Measurements from ENCODE around the gene FRMD8. TPM values are rescaled to one million over a fixed set of nuclear protein-coding genes. Genes with fewer than 3 reads are reported as not detected.

Gene FRMD8
- polyA plus RNA-seq, 12 donors: 7.2 to 18.0 (median 9.8) TPM; not detected in 1

DNA sequence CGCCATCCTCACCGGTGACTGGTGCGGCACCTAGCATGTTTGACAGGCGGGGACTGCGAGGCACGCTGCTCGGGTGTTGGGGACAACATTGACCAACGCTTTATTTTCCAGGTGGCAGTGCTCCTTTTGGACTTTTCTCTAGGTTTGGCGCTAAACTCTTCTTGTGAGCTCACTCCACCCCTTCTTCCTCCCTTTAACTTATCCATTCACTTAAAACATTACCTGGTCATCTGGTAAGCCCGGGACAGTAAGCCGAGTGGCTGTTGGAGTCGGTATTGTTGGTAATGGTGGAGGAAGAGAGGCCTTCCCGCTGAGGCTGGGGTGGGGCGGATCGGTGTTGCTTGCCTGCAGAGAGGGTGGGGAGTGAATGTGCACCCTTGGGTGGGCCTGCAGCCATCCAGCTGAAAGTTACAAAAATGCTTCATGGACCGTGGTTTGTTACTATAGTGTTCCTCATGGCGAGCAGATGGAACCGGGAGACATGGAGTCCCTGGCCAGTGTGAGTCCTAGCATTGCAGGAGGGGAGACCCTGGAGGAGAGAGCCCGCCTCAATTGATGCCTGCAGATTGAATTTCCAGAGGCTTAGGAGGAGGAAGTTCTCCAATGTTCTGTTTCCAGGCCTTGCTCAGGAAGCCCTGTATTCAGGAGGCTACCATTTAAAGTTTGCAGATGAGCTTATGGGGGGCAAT, 37.2 kb downstream of the FRMD8 start:
- DNase-seq: no peak

- no peak for DNase-seq
Observed at GRCh38 chr11:65424205-65425104, 38.0 kb downstream of the FRMD8 start.

GRCh38 chr11:65425105-65425970, 38.9 kb downstream of the FRMD8 start:
- DNase-seq: no peak

DNA sequence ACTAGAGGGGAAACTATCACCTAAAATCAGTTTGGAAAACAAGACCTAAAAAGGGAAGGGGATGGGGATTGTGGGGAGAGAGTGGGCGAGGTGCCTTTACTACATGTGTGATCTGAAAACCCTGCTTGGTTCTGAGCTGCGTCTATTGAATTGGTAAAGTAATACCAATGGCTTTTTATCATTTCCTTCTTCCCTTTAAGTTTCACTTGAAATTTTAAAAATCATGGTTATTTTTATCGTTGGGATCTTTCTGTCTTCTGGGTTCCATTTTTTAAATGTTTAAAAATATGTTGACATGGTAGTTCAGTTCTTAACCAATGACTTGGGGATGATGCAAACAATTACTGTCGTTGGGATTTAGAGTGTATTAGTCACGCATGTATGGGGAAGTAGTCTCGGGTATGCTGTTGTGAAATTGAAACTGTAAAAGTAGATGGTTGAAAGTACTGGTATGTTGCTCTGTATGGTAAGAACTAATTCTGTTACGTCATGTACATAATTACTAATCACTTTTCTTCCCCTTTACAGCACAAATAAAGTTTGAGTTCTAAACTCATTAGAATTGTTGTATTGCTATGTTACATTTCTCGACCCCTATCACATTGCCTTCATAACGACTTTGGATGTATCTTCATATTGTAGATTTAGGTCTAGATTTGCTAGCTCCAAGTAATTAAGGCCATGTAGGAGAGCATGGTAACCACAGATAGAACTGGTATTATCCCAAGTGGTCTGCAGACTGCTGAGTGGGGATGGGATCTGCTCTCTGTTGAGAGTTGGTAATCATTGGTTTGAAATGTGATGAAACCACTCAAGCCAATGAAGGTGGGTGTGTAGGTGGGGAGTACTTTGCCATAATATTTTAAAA, 39.8 kb downstream of the FRMD8 start:
- DNase-seq: no peak

- DNase-seq: no peak
Observed at GRCh38 chr11:65426839-65427690, 40.6 kb downstream of the FRMD8 start.

DNA sequence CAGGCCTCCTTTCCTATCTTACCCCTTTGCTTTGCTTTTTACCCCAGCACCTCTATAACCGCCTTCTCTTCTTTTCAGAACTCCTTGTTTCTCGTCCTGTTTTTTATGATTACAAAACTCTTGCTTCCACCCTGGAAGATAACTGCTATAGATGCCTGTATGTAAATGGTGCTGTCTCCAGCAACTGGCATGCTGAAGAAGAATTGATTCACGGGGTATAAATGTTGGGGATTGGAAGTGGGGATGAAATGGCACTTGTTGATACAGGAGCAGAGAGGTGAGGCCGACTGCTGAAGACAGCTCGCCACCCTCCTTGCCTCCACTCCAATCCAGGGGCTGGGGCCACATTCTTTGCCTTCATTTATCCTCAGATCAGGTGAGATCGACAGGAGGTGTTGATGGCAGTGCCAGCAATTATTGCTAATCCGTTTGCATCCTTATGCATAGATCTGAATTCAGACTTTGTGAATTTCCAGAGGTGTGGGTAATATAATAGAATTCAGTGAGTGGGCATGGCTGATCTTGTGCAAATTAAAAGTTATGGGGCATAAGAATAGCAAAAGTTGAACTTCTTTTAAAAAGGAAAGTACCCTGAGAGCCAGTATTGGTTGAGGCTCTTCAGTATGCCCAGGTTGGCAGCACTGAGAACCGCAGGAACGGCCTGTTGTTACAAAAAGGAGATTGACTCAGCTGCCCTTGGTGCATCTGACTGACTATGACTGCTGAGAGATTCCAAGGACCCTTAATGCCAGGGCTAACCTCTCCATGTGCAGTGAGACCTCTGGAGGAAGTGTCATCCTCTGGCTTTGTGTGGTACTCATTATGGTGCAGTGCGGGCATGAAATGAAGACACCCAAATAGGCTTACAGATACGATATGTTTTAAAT, 41.5 kb downstream of the FRMD8 start:
- DNase-seq: no peak

DNA sequence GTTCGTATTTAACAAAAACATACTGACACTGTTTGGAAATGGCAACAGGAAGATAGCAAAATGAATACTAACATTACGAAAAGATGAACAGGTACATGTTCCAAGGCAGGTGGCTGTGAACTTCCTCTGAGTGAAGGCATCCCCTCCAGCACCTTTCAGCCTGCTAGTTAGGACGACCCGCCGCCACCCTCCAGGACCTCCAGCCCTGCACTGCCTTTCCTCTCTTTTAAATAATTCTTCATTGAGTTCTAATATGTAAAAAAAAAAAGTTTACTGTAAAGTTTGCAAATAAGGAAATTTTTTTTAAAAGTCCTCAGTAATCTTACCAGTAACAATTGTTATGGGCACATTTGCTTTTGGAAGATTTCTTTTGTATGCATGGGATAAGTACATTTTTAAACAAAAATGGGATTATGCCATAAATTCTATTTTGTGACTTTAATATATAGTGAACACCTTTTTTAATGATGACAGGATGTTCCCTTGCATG, 42.2 kb downstream of the FRMD8 start:
- DNase-seq: no peak

- DNase-seq: no peak
Observed at GRCh38 chr11:65429068-65429681, 42.7 kb downstream of the FRMD8 start.

DNA sequence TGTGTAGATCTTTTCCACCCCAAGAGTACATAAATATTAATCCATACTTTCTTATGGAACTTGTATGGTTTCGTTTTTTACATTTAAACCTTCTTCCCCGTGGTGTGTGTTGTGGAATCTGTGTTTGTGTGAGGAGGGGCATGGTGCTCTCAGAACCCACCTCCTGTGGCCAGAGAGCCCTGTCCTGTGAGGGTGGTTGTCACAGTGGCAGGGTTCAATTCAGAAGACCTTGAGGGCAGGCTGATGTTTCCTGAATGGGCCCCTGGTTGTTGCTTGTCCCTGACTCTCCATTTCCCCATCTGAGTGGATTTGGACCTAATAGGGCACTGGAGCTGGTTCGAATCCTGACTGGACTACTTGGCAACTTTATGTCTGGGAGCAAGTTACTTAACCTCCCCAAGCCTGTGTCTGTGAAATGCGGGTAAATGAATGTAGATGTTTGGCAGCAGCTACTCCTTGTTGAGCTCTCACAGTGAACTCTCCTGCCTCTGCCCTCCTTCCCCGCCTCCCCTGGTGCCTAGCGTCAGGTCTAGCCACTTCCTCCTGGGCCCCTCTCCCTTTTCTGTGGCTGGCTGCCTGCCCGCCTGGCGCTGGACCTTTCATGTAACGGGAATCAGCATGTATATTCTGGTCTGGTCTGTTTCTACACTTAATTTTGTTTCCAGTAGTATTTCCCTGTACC, 43.4 kb downstream of the FRMD8 start:
- DNase-seq: no peak

GRCh38 chr11:65430406-65431217, 44.2 kb downstream of the FRMD8 start:
- no peak for DNase-seq

DNA sequence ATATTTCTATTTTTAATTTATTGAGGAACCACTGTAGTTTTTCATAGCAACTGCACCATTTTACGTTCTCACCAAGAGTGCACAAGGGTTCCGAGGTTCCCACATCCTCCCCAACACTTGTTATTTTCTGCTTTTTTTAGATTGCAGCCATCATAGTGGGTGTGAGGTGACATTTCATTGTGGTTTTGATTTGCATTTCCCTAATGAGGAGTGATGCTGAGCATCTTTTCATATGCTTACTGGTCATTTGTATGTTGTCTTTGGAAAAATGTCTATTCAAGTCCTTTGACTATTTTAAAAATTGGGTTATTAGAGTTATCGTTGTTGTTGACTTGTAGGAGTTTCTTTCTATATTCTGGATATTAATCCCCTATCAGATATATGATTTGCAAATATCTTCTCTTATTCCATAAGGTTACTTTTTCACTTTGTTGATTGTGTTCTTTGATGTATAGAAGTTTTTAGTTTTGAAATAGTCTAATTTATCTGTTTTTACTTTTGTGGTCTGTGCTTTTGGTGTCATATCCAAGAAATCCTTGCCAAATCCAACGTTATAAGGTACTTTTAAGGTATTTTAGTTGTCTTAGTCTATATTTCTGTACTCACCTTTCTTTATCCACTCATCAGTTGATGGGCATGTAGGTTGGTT, 45.1 kb downstream of the FRMD8 start:
- DNase-seq: no peak

DNA sequence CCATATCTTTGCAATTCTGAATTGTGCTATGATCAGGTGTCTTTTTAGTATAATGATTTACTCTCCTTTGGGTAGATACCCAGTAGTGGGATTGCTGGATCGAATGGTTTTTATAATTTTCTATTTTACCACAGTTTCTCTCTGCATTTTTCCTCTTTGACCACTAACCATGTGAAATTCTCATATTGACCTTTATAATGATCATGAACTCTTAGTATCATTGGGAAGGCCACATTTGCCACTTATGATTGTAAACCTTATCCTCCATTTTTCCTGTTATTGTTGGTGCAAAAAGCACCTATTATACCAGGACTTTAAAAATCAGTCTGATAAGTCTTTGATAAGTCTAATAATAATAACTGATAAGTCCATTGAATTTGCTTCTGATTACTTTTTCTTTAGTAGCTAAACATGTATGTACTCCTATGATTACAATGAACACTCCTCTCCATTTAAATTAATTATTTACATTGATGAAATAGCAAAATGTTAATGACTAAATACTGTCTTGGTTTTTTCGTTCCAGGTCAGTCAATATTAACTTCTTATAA, 45.7 kb downstream of the FRMD8 start:
- no peak for DNase-seq

DNA sequence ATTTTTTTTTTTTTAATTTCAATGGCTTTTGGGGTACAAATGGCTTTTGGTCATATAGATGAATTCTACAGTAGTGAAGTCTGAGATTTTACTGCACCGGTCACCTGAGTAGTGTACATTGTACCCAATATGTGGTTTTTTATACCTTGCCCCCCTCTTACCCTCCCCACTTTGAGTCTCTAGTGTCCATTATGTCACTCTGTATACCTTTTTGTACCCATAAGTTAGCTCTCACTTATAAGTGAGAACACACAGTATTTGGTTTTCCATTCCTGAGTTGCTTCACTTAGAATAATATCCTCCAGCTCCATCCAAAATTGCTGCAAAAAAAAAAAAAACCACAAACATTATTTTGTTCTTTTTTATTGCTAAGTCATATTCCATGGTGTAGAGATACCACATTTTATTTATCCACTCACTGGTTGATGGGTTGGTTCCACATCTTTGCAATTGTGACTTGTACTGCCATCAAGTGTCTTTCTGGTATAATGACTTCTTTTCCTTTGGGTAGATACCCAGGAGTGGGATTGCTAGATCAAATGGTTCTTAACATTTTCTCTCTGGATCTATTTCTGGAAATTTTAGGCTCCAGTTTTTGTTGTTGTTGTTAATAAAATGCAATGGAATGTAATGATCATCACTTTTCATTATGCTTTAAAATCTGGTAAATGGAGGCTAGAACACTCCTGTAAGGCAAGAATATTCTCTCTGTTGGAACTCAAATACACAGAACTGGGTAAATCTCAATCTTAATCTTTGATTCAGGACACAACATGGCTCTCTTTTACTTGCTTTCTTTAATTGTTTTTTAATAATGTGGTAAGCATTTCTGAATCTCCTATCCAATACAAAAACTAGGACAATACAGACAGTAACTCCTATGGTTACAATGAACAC, 46.5 kb downstream of the FRMD8 start:
- no peak for DNase-seq

DNA sequence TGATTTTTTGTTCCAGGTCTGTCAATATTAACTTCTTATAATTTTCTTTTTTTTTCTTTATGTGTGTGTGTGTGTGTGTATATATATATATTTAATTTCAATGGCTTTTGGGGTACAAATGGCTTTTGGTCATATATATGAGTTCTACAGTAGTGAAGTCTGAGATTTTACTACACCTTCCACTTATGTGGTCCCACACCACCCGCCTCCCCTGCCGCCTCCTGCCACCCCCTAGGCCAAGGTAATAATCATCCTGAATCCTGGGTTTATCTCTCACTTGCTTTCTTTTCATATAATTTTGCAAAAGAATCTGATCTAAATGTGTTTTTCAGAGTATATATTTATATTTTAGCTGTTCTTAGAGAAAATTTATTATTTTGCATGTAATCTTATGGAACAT, 47.2 kb downstream of the FRMD8 start:
- DNase-seq: no peak

- DNase-seq: no peak
Observed at GRCh38 chr11:65434057-65434666, 47.7 kb downstream of the FRMD8 start.

Measured in muscle of arm (tissue), 12 donors.